Stomach (tissue), 4 donors: ENCODE measurements around the gene NECAB3.
"Not testable (repeated sequence)": the region's sequence is repeated elsewhere in the genome, so short reads cannot be mapped to it uniquely, and the experiment has no call there.

Source experiments
- CTCF ChIP-seq, 7 experiments: fragments of 450-650 bp in 4 of 7; fragments of 200-600 bp in 3 of 7; sonication (generic) in 3 of 7; IDR thresholded peaks; one replicate each; pipeline ENCODE4 v1.5.1; 2016 to 2019; ENCODE audit warnings: antibody characterized with exemption in 7 of 7, control low read depth in 2 of 7, mild to moderate bottlenecking in 1 of 7
- EP300 ChIP-seq: sonication (generic); formaldehyde crosslinking; IDR thresholded peaks from one replicate; pipeline ENCODE4 v1.6.1; 2017; ENCODE audit warnings: antibody characterized with exemption
- POLR2A ChIP-seq, 4 donors: fragments of 450-650 bp; IDR thresholded peaks; one replicate each; pipeline ENCODE4 v1.6.1; 2016; ENCODE audit warnings: antibody characterized with exemption in 4 of 4, control low read depth in 2 of 4, mild to moderate bottlenecking in 1 of 4, moderate library complexity in 1 of 4
- POLR2AphosphoS5 ChIP-seq, 3 donors: sonication (generic); formaldehyde crosslinking; IDR thresholded peaks; one replicate each; pipeline ENCODE4 v1.6.1; 2016; ENCODE audit warnings: antibody characterized with exemption in 3 of 3

GRCh38 chr20:33700696-33701441 is 26.6 kb upstream of the NECAB3 start:
- not testable (repeated sequence) for TF ChIP-seq CTCF (IDR thresholded peaks at IDR 0.05); EP300; POLR2A (IDR thresholded peaks at IDR 0.05); POLR2AphosphoS5 (IDR thresholded peaks at IDR 0.05)
